ENCODE data around the gene FBXO44. TPM values are rescaled to one million over a fixed set of nuclear protein-coding genes. Genes with fewer than 3 reads are reported as not detected.
"Not testable (repeated sequence)": the region's sequence is repeated elsewhere in the genome, so short reads cannot be mapped to it uniquely, and the experiment has no call there.

The FBXO44 gene
- total and polyA plus RNA-seq, 4 donors = 10.4 to 40.6 (median 21.1) TPM

- H3K9me3 ChIP-seq (ENCODE audit: control insufficient read depth, low read length) = peaks cover 4% of the 10 kb centered on the region
- no peak overlapping the region for H3K4me3 ChIP-seq (ENCODE audit: low read length in 2 of 2)
- H3K4me1 ChIP-seq (ENCODE audit: control insufficient read depth in 1 of 2, insufficient read depth in 2 of 2, low read length in 2 of 2) = no peaks in the 10 kb centered on the region
- no peak for ATAC-seq (ENCODE audit: low FRiP score)
- H3K27ac ChIP-seq (ENCODE audit: low read depth in 1 of 2, low read length in 2 of 2) = no peak overlapping the region
- DNase-seq = no peak
- peaks cover 0 to 2% of the 10 kb centered on the region in 2 donors for H3K27me3 ChIP-seq (ENCODE audit: control insufficient read depth in 1 of 2, insufficient read depth in 2 of 2, low read length in 1 of 2)
- no peaks in the 10 kb centered on the region for H3K36me3 ChIP-seq (ENCODE audit: control insufficient read depth in 1 of 2, insufficient read depth in 2 of 2, low read length in 1 of 2)
- intact Hi-C loops (cut with DNase I) = no loop called here
- WGBS, 2 donors = 26 to 33% methylated on average over 15 of the region's 15 CpGs
Measured at GRCh38 chr1:11629184-11630016, 25.3 kb upstream of the FBXO44 start.

DNA sequence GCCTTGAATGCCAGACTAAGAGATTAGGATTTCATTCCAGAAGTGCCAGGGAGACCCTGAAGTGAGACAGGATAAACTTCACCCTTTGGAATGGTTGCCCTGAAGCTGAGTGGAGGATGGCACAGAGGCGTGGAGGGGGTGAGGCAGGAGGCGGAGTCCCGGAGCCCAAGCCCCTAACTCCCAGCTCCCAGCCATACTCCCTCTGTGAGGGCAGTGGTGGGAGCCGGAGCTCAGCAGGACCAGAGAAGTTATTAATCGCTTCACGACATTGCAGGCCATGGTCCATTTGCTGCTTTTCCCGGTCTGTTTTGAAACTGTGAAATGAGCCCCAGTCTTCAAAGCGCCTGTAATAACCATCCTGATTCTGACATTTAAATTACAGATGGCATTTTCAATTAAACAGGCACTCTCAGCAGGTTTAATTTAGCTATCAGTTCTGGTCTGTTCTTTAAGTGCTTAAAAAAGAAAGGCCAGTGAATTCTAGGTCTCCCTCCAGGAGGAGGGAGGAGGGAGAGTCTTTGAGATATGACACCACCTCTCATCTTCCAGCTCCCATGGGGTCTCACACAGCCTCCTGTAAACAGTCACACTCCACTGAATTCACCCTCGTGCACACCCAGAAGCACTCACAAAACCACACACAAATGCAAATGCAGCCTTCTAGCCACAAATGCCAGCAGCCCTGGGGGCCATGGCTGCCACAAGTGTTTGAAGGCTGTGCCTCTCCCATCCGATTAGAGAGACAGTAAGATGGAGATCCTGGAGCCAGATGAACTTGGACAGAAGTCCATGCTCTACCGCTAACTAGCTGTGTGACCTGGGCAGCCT lies 20.1 kb upstream of the FBXO44 start:
- intact Hi-C loops (cut with DNase I) = no loop called here
- peaks cover 0 to 2% of the 10 kb centered on the region in 2 donors for H3K27me3 ChIP-seq (ENCODE audit: control insufficient read depth in 1 of 2, insufficient read depth in 2 of 2, low read length in 1 of 2)
- no peak overlapping the region for H3K4me3 ChIP-seq (ENCODE audit: low read length in 2 of 2)
- H3K9me3 ChIP-seq (ENCODE audit: control insufficient read depth, low read length) = no peaks in the 10 kb centered on the region
- H3K4me1 ChIP-seq (ENCODE audit: control insufficient read depth in 1 of 2, insufficient read depth in 2 of 2, low read length in 2 of 2) = no peaks in the 10 kb centered on the region
- DNase-seq (no peak), ATAC-seq (ENCODE audit: low FRiP score) (no peak)
- no peaks in the 10 kb centered on the region for H3K36me3 ChIP-seq (ENCODE audit: control insufficient read depth in 1 of 2, insufficient read depth in 2 of 2, low read length in 1 of 2)
- H3K27ac ChIP-seq (ENCODE audit: low read depth in 1 of 2, low read length in 2 of 2) = no peak overlapping the region
- 65 to 67% methylated on average over 11 of the region's 11 CpGs for WGBS, 2 donors

DNA sequence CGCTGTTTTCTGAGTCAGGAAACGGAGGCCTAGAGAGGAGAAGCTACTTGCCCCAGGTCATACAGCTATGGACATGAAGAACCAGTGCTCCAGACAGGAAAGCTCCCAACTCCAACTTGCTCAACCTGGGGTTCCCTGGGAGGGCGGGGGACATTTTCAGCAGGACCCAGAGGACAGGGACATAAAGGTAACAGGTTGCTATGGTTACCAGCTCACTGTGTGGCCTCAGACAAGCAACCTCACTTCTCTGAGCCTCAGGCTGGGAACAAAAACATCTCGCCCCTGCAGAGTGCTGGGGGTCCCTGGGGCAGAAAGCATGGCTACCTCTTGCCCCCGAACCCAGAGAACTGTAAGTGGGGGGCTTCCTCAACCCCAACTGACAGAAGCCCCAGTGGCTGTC lies 16.6 kb upstream of the FBXO44 start:
- H3K4me1 ChIP-seq (ENCODE audit: control insufficient read depth in 1 of 2, insufficient read depth in 2 of 2, low read length in 2 of 2) = no peaks in the 10 kb centered on the region
- 43 to 49% methylated on average over 5 of the region's 5 CpGs for WGBS, 2 donors
- H3K27me3 ChIP-seq (ENCODE audit: control insufficient read depth in 1 of 2, insufficient read depth in 2 of 2, low read length in 1 of 2) = peaks cover 0 to 2% of the 10 kb centered on the region in 2 donors
- H3K4me3 ChIP-seq (ENCODE audit: low read length in 2 of 2) = no peak overlapping the region
- intact Hi-C loops (cut with DNase I) = no loop called here
- no peak for ATAC-seq (ENCODE audit: low FRiP score)
- no peaks in the 10 kb centered on the region for H3K9me3 ChIP-seq (ENCODE audit: control insufficient read depth, low read length)
- no peak overlapping the region for H3K27ac ChIP-seq (ENCODE audit: low read depth in 1 of 2, low read length in 2 of 2)
- no peaks in the 10 kb centered on the region for H3K36me3 ChIP-seq (ENCODE audit: control insufficient read depth in 1 of 2, insufficient read depth in 2 of 2, low read length in 1 of 2)
- DNase-seq = no peak

DNA sequence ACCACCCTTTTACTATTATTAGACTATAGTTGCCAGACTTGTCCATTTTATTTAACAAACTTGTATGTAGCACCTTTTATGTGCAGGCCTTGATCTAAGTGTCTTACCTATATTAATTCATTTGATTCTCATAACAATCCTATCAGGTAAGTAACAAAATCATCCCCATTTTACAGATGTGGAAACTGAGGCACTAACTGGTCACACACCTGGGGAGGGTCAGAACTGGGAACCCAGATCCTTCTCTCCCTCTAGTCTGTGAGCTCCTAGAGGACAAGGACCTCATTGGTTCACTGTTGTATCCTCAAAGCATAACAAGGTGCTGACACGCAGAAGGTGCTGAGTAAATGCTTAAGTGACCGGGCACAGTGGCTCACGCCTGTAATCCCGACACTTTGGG lies 15.3 kb upstream of the FBXO44 start:
- no peaks in the 10 kb centered on the region for H3K9me3 ChIP-seq (ENCODE audit: control insufficient read depth, low read length)
- H3K27me3 ChIP-seq (ENCODE audit: control insufficient read depth in 1 of 2, insufficient read depth in 2 of 2, low read length in 1 of 2) = no peaks in the 10 kb centered on the region
- H3K27ac ChIP-seq (ENCODE audit: low read depth in 1 of 2, low read length in 2 of 2) = no peak overlapping the region
- no peak for DNase-seq
- H3K4me1 ChIP-seq (ENCODE audit: control insufficient read depth in 1 of 2, insufficient read depth in 2 of 2, low read length in 2 of 2) = no peaks in the 10 kb centered on the region
- intact Hi-C loops (cut with DNase I) = no loop called here
- no peak for ATAC-seq (ENCODE audit: low FRiP score)
- H3K4me3 ChIP-seq (ENCODE audit: low read length in 2 of 2) = no peak overlapping the region
- H3K36me3 ChIP-seq (ENCODE audit: control insufficient read depth in 1 of 2, insufficient read depth in 2 of 2, low read length in 1 of 2) = no peaks in the 10 kb centered on the region
- 86 to 89% methylated on average over 4 of the region's 4 CpGs for WGBS, 2 donors

DNA sequence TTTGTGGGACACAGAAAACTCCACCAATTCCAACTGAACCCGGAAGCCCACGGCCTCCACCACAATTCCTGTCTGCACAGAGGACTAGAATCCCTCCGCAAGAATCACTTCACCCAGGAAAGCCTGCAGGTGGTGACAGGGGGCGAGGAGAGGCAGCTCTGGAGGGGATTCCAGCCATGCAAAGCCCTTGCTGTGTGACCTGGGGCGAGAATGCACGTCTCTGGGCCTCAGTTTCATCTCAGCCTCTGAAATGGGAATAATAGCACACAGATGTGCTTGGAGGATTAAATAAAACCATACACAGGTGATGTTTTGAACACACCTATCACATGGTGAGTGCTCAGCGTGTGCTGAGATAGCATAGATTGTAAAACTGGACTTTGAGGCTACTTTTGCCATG lies 14.6 kb upstream of the FBXO44 start:
- ATAC-seq (ENCODE audit: low FRiP score) (no peak), DNase-seq (no peak)
- Histone ChIP-seq H3K27me3 (ENCODE audit: control insufficient read depth in 1 of 2, insufficient read depth in 2 of 2, low read length in 1 of 2) (no peaks in the 10 kb centered on the region), H3K36me3 (ENCODE audit: control insufficient read depth in 1 of 2, insufficient read depth in 2 of 2, low read length in 1 of 2) (no peaks in the 10 kb centered on the region), H3K9me3 (ENCODE audit: control insufficient read depth, low read length) (no peaks in the 10 kb centered on the region), H3K4me3 (ENCODE audit: low read length in 2 of 2) (no peak overlapping the region), H3K4me1 (ENCODE audit: control insufficient read depth in 1 of 2, insufficient read depth in 2 of 2, low read length in 2 of 2) (no peaks in the 10 kb centered on the region), H3K27ac (ENCODE audit: low read depth in 1 of 2, low read length in 2 of 2) (no peak overlapping the region)
- 53 to 64% methylated on average over 7 of the region's 7 CpGs for WGBS, 2 donors
- intact Hi-C loops (cut with DNase I) = loop anchor here in 1 of 2 donors (5.0 kb wide), 2 partner anchors 398 to 603 kb away; no protein-coding TSS in a partner anchor

DNA sequence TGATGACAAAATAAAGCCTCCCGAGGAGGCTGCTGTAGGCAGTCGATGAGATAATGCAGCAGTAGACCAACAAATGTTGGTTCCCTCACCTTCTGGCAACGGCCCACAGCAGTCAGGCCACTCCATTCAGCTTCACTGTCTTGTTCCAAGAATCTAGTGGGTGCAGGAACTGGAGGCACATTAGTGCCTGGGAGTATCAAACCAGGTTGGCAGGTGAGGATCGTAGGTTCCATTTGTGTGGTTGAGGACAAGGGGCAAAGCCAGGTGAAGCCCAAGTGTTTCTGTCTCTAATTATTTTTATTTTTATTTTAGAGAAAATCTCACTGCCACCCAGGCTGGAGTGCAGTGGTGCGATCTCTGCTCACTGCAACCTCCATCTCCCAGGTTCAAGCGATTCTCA lies 13.7 kb upstream of the FBXO44 start:
- no peak for DNase-seq
- no peak overlapping the region for H3K4me3 ChIP-seq (ENCODE audit: low read length in 2 of 2)
- H3K9me3 ChIP-seq (ENCODE audit: control insufficient read depth, low read length) = no peaks in the 10 kb centered on the region
- intact Hi-C loops (cut with DNase I) = loop anchor here in 1 of 2 donors (5.0 kb wide), 2 partner anchors 399 to 604 kb away; no protein-coding TSS in a partner anchor
- H3K36me3 ChIP-seq (ENCODE audit: control insufficient read depth in 1 of 2, insufficient read depth in 2 of 2, low read length in 1 of 2) = no peaks in the 10 kb centered on the region
- H3K4me1 ChIP-seq (ENCODE audit: control insufficient read depth in 1 of 2, insufficient read depth in 2 of 2, low read length in 2 of 2) = no peaks in the 10 kb centered on the region
- ATAC-seq (ENCODE audit: low FRiP score) = no peak
- no peak overlapping the region for H3K27ac ChIP-seq (ENCODE audit: low read depth in 1 of 2, low read length in 2 of 2)
- WGBS, 2 donors = 71 to 75% methylated on average over 6 of the region's 6 CpGs
- H3K27me3 ChIP-seq (ENCODE audit: control insufficient read depth in 1 of 2, insufficient read depth in 2 of 2, low read length in 1 of 2) = no peaks in the 10 kb centered on the region

DNA sequence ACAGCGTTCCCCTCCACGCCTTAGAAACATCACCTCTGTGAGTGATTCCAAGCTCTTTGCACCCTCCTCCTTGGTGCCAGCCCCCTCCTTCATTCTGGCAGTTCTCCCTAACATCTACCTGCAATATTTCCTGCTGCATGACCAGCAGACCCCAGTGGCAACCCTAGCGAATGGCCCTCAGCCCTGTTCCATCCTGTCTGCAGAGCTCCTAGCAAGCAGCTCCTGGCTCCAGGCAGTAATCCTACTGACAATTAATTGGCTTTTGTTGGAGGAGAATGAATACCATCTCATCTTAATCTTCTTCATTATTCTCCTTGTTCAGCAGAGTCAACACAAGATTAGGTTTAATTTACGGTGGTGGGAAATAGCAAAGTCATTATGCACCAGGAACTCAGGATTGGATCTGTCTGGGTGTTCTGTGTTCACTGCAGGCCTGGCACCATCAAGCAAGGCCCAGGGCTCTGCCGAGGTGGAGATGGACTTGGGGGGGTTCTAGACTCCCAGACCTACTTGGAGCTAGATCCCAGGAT lies 12.8 kb upstream of the FBXO44 start:
- H3K36me3 ChIP-seq (ENCODE audit: control insufficient read depth in 1 of 2, insufficient read depth in 2 of 2, low read length in 1 of 2) = no peaks in the 10 kb centered on the region
- 56 to 69% methylated on average over 5 of the region's 5 CpGs for WGBS, 2 donors
- ATAC-seq (ENCODE audit: low FRiP score) = no peak
- no peak overlapping the region for H3K4me3 ChIP-seq (ENCODE audit: low read length in 2 of 2)
- no peak for DNase-seq
- H3K27ac ChIP-seq (ENCODE audit: low read depth in 1 of 2, low read length in 2 of 2) = no peak overlapping the region
- intact Hi-C loops (cut with DNase I) = loop anchor here (2.0 to 5.0 kb wide), 3 partner anchors 400 to 605 kb away; no protein-coding TSS in a partner anchor
- H3K9me3 ChIP-seq (ENCODE audit: control insufficient read depth, low read length) = no peaks in the 10 kb centered on the region
- H3K27me3 ChIP-seq (ENCODE audit: control insufficient read depth in 1 of 2, insufficient read depth in 2 of 2, low read length in 1 of 2) = no peaks in the 10 kb centered on the region
- no peaks in the 10 kb centered on the region for H3K4me1 ChIP-seq (ENCODE audit: control insufficient read depth in 1 of 2, insufficient read depth in 2 of 2, low read length in 2 of 2)

DNA sequence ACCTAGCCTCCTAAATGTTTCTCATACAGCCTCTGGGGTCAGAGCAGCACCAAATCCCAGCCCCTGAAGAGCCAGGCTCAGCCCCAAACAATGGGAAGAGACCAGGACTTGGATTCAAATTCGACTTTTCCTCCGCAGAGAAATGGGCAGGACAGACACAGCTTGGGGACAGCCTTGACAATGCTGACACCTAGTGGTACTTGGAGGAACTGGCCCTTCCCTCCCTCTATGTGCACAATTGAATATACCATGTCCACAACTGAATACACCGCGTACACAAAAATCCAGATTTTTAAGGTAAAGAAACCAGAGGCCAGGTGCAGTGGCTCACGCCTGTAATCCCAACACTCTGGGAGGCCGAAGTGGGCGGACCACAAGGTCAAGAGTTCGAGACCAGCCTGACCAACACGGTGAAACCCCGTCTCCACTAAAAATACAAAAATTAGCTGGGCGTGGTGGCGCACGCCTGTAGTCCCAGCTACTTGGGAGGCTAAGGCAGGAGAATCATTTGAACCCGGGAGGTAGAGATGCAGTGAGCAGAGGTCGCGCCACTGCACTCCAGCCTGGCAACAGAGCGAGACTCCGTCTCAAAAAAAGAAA lies 12.2 kb upstream of the FBXO44 start:
- H3K4me1 ChIP-seq (ENCODE audit: control insufficient read depth in 1 of 2, insufficient read depth in 2 of 2, low read length in 2 of 2); H3K4me3 ChIP-seq (ENCODE audit: low read length in 2 of 2); H3K9me3 ChIP-seq (ENCODE audit: control insufficient read depth, low read length); H3K27ac ChIP-seq (ENCODE audit: low read depth in 1 of 2, low read length in 2 of 2); H3K27me3 ChIP-seq (ENCODE audit: control insufficient read depth in 1 of 2, insufficient read depth in 2 of 2, low read length in 1 of 2); H3K36me3 ChIP-seq (ENCODE audit: control insufficient read depth in 1 of 2, insufficient read depth in 2 of 2, low read length in 1 of 2): not testable (repeated sequence)
- DNase-seq (peak in 1 of 2 donors; percentile 62), ATAC-seq (ENCODE audit: low FRiP score) (peak; percentile 85)
- WGBS, 2 donors = 49 to 54% methylated on average over 18 of the region's 18 CpGs
- intact Hi-C loops (cut with DNase I) = loop anchor here (2.0 to 5.0 kb wide), 3 partner anchors 400 to 605 kb away; no protein-coding TSS in a partner anchor

Measured in aorta (tissue), 5 donors.